Keratinocyte (primary cell): ENCODE data around the gene TTC38.

Source experiments
- EZH2 ChIP-seq: IDR thresholded peaks from one replicate; pipeline ENCODE4 v1.6.1; 2012; ENCODE audit warnings: inconsistent platforms, mild to moderate bottlenecking, low read length, moderate library complexity
- TF ChIP-seq, protein P1 (sequence below), 3 experiments: IDR thresholded peaks in 1 of 3; conservative IDR thresholded peaks in 1 of 3; optimal IDR thresholded peaks in 1 of 3; 2 replicates in 2 of 3; 3 replicates in 1 of 3; pipeline versions ENCODE3 to v1.5.1; 2011; ENCODE audit warnings: low read length in 3 of 3, mild to moderate bottlenecking in 3 of 3, moderate library complexity in 2 of 3, control low read depth in 1 of 3, inconsistent platforms in 1 of 3; ENCODE audit not compliant: insufficient read depth in 2 of 3; ENCODE audit errors: extremely low read depth in 1 of 3

DNA sequence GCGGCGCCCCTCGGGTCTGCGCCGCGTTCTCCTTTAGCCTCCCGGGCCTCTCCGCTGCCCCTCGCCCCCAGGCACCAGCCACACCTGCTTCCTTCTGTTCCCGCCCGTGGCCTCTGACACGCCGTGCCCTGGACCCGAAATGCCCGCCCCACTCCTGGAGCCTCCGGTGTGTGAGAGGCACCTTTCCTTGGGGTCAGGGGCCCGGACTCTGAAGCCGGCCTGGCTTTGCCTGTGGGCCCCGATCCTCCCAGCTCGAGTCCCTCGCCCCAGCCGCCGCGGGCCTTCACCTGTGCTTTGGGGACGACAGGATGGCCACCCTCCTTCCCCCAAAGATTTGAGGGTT is 17.1 kb upstream of the TTC38 start:
- TF ChIP-seq, protein P1, sequence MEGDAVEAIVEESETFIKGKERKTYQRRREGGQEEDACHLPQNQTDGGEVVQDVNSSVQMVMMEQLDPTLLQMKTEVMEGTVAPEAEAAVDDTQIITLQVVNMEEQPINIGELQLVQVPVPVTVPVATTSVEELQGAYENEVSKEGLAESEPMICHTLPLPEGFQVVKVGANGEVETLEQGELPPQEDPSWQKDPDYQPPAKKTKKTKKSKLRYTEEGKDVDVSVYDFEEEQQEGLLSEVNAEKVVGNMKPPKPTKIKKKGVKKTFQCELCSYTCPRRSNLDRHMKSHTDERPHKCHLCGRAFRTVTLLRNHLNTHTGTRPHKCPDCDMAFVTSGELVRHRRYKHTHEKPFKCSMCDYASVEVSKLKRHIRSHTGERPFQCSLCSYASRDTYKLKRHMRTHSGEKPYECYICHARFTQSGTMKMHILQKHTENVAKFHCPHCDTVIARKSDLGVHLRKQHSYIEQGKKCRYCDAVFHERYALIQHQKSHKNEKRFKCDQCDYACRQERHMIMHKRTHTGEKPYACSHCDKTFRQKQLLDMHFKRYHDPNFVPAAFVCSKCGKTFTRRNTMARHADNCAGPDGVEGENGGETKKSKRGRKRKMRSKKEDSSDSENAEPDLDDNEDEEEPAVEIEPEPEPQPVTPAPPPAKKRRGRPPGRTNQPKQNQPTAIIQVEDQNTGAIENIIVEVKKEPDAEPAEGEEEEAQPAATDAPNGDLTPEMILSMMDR (optimal IDR thresholded peaks at IDR 0.05 in 1 of 3, IDR thresholded peaks at IDR 0.05 in 1 of 3, conservative IDR thresholded peaks at IDR 0.05 in 1 of 3; ENCODE audit: extremely low read depth in 1 of 3, insufficient read depth in 2 of 3, low read length in 3 of 3): no peak
- no peak for TF ChIP-seq EZH2
